HT1080 (cell line): ENCODE measurements around the gene NRSN1. TPM values are rescaled to one million over a fixed set of nuclear protein-coding genes. Genes with fewer than 3 reads are reported as not detected.
"Not testable (repeated sequence)": the region's sequence is repeated elsewhere in the genome, so short reads cannot be mapped to it uniquely, and the experiment has no call there.

ENCODE experiments used
- DNase-seq: peaks from one replicate; pipeline ENCODE4 v3.0.0-alpha.2; 2015; ENCODE audit warnings: low read depth
- total RNA-seq: library from RNA; depleted of rRNA; stranded (reverse); fragments of >200 nt; shearing (Covaris generic); gene quantifications from 2 replicates; pipeline ENCODE4 v1.2.3, GENCODE V29; 2014

The NRSN1 gene
- total RNA-seq, 1 experiment from 2014 or later = not detected

DNA sequence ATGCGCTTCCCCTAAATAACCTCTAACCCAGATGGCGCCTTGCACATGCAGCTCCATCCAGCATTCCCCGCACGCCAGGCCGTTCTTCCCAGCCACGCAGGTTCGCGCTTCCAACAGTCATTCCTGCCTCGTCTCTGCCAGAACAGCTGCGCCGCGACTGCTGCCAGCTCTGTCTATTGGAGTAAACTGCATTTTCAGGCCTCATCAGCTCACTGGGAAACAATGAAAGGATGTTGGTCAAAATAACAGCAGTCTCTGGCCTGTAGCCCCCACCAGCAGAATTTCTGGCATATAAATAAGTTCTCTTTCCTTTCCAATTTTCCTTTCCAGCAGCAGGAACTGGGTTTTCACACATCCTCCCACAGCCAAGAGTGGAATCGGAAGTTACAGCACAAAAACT, 14.6 kb downstream of the NRSN1 start:
- no peak for DNase-seq

DNA sequence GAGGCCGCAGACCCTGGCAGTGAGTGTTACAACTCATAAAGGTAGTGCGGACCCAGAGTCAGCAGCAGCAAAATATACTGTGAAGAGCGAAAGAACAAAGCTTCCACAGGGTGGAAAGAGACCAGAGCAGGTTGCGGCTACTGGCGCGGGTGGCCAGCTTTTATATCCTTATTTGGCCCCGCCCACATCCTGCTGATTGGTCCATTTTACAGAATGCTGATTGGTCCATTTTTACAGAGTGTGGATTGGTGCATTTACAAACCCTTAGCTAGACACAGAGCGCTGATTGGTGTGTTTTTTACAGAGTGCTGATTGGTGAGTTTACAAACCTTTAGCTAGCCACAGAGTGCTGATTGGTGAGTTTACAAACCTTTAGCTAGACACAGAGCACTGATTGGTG, 16.7 kb downstream of the NRSN1 start:
- DNase-seq = not testable (repeated sequence)

DNA sequence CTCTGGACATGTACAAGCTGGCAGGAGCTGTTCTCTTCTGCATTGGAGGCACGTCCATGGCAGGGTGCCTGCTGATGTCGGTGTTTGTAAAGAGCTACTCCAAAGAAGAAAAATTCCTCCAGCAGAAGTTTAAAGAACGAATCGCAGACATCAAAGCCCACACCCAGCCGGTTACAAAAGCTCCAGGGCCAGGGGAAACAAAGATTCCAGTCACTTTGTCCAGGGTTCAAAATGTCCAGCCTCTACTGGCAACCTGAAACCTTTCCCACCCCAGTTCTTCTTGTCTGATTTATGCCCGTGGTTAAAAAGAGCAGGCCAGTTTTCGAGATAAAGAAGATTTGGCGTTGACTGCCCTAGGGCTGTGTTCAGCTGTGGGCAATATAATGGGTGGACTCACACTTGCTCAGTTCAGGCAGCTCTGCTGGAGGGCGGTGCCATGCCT, 19.7 kb downstream of the NRSN1 start:
- DNase-seq = no peak

DNA sequence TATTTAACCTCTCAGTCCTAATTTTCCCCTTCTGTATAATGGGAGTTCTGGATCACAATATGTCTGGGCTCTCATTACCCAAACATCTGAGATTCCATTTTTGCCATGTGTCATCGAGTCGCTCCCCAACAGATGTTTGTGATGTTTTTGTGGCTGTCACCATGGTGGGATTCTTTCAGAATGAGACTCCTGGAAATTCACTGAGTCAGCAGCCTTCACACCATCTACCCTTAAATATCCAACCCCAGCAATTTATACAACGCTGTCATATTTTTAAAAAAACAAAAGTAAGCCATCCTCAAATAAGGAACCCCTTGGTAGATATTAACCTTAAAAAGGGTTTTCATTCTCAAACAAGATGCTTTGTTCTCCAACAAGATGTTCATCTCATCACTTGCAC, 20.9 kb downstream of the NRSN1 start:
- no peak for DNase-seq

DNA sequence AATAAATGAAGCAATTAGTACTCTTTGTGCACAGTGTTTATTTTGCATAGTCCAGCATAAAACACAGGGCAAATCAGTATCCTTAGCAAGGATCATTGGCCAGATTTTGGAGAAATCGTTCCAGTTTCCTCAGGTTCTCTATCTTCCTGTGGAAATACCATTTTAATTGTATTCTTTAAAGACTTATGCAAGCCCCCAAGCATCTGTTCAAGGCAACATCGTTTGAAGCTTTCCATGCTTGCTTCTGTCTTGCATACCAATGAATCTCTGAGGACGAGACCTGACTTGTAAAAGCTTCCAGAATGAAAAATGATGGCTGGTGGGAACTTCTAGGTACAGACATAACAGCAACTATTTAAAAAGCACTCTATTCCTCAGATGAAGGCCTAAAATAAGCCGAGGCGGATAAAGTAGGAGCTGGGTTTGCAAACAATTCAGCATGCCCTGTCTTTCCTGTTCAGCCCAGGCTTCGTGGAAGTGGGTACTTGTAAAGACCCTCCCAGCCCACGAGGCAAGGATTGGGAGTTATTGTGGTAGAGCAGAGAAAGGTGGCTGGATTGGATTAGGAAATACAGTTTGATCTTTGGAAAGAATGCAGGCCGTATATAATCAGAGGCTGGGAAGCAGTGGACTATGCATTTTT, 21.6 kb downstream of the NRSN1 start:
- DNase-seq = no peak

DNA sequence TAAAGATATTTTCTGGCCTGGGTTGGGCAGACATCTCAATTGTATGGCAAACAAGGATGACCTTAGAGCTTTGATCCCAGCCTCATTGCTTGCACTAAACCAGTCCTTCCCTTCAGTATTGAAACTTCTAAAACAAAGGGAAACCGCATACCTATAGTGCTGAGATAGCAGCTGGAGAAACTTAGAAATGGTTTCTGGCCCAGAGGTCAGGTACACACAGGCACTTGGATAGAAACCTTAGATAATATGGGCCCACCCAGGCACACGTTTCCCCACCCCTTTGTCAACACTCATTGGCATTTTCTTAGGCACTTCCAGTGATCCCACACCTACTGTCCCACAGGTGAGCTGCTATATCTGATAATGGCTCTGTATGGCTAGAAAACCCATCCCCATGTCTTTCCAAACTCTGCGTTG, 22.1 kb downstream of the NRSN1 start:
- no peak for DNase-seq

DNA sequence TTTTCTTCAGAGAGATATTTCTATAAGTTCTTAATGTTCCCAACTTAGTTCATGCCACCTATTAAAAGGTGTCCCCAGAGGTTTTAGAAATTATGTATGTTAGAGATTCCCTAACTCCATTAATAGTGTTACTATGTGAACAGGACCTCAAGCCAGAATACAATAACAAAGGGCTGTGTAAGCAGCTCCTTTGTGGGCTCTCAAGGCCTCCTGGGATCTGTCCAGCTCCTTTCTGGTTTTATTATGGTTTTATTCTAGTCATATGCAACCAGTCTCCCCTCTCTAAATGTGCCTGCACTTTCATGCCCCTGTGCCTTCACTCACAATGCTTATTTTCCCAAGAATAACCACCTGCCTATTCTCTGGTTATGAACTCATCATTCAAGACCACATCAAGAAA, 22.7 kb downstream of the NRSN1 start:
- DNase-seq = no peak

DNA sequence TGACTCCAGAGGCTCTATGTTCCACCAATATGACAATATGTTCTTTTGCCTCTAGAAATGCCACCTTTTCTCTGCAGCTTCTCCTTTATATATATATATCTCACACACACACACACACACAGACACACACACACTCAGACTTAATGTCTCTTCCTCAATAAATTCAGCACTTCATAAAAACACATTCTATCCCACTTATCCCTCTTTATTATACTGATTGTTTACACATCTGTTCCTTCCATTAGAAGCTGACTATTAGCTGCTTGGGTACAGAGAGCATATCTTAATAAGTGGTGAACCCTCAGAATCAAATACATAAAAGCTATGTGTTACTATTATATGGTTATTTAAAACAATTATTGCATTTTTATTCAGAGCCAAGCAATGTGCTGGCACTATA, 23.3 kb downstream of the NRSN1 start:
- no peak for DNase-seq

DNA sequence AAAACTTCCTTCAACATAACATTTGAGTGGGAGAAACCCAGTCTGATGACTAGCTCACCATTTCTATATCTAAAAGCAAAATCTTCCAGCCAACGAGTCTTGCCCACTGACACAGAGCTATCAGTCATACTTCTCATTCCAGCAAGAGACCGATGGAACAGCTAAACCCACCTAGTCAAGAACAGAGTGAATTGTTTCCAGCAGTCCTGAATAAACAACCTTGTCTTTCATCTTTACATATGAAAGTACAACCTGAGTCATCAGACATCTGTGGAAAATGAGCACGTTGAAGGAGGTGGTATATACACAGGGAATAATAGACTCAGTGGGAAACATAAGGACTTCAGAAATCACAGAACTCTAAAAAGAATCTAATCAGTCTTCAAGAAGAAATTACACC, 23.8 kb downstream of the NRSN1 start:
- DNase-seq = no peak

DNA sequence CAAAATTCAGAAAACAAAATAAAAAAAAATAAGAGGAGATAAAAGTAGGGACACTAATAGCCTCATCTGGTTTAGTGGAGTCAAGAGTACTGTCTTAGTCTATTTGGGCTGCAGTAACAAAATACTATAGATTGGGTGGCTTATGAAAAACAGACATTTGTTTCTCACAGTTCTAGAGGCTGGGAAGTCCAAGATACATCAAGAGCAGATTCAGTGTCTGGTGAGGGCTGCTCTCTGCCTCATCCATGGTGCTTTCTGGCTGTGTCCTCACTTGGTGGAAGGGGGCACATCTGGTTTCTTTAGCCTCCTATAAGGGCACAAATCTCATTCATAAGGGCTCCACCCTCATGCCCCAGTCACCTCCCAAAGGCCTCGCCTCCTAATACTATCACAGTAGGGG, 26.0 kb downstream of the NRSN1 start:
- no peak for DNase-seq

DNA sequence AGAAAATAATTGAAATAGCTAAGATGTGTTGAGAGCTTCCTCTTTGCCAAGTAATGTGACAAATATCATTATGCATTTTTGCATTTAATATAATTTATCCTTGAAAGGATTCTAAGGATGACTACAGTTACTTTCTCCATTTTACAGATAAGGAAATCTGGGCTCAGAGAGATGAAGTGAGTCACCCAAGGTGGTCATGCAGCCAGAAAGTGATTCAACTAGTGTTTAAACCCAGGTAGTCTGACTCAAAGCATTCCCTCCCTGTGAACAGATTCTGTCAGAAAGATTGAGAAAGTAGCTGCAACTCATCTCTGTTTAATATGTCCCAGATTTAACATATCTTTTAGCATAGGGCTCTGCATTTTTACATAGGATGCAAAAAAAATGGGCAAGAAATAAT, 28.1 kb downstream of the NRSN1 start:
- DNase-seq = peak; percentile 6

DNA sequence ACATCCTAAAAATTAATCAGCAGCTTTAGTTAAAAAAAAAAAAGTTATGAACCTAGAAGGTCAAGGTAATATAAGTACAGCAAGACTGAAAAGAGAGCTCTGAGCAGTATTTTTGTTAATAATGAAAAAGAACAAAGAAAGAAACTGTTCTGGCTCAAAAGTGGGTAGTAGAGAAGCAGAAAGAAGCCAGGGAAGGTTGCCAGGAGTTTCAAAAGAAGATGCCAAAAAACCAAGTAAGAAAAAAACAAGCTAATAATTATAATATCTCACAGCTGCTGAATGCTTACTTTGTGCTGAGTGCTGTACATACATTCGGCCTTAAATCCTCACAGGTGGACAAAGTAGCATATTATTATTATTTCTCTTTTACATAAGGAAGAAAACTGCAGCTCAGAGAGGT, 31.9 kb downstream of the NRSN1 start:
- DNase-seq = no peak

DNA sequence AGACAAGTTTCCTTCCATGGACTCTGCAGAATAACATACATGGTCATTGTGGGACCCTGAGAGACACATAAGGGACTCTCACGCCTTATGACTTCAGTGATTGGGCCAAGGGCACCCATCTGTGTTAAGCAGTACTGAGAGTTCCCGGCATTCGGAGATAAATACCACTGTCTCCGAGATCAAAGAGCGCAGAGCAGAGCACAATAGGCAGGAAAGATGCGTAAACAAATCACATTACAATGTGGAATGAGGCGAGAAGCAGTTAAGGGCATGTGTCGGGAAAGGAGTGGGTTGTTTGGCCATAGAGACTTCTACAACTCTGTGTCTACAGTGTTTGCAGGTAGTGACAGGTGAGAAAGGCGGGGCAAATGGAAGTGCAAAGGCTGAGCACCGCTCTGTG, 57.6 kb downstream of the NRSN1 start:
- no peak for DNase-seq

DNA sequence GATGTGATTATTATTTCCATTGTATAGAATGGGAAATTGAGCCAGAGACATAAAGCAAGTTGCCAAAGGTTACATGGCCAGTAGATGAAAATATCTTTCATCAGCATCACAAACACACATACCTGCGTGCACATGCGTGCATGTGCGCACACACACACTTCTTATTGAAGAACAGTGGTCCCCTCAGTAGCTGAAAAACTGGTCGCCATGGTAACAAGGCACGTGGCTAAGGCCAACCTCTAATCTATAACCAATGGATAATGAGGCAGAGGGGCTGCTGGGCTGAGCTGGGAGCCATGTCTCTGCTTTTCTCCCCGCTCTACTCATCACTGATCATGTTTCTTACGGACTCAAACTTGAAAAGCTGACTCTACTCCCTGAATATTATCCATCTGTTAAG, 60.3 kb downstream of the NRSN1 start:
- no peak for DNase-seq

DNA sequence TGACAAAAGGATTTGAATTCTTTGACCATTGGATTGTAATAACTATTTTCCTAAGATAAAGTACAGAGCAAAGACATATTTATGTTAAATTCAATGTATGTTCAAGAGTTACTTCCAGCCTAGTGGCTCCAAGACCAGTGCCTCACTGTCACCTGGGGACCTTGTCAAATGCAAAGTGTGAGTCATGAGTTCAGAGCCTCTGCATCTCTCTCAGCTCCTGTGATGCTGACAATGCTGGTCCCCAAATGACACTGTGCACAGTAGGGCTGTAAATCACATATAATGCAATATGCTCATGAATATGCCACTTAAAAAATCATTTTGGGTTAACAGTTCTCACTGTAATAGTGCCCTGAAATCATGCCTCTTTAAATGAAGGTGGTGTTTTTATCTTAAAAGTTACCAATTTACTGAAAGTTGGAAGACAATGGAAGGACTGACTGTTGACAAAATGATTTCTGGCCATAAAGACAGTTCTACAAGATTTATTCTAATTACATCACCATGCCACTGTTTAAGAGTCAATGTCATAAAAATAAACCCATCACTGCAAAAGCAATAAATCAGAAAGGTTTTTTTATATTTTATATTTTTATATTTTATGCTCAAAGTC, 62.1 kb downstream of the NRSN1 start:
- DNase-seq = no peak

DNA sequence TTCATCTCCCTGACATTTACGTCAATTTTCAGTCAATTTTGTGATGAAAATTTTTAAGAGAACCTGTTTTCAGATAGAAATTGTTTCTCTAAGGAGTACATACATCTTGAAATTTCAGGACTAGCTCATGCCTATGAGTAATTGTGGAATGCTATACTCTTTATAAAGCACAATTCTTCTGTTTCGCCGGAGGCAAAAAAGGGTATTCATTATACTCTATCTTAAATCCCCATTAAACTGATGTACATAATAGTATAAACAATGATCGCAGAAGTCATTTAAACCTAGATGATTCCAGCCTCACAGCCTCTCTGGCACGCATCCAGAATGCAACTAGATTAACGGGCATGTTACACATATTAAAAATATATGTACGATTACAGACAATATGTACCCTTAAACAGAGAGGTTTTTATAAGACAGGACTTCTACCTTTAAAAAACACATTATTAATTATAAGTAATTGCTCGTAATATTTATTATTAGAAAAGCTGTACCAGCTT, 62.6 kb downstream of the NRSN1 start:
- DNase-seq = no peak

DNA sequence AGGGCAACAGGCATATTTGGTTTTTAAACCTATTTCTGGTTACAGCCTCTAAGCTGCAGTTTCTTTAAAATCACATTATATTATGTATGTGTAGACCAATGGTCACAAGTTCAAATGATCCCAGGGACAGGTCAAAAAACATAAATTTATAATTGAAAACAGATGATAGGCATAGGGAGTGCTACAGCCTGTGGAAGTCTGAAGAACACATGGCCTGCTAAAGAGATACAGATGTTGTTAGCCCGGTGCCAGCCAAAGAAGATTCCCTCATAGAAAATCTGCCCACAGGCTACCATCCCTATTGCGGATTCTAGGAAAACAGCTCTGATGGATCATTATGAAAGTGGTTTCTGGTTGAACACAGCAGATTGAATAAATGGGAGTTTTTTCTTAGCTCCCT, 65.3 kb downstream of the NRSN1 start:
- no peak for DNase-seq

DNA sequence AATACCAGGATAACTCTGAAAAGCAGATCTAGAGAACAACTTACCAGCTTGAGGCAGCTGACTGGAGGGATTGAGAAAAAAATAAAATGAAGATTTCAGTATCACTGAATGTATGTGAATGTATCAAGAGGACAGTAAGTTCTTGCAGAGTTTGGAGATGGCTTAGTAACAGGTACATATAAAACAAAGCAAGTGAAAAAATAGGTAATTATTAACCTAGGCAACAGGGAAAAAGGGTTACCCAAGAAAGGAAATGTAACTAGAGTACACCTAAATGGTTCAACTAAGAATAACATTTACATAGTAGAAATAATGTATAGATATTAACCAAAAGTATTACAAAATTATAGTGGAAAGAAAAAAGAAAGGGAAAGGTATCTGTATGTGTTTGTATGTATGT, 67.3 kb downstream of the NRSN1 start:
- no peak for DNase-seq

DNA sequence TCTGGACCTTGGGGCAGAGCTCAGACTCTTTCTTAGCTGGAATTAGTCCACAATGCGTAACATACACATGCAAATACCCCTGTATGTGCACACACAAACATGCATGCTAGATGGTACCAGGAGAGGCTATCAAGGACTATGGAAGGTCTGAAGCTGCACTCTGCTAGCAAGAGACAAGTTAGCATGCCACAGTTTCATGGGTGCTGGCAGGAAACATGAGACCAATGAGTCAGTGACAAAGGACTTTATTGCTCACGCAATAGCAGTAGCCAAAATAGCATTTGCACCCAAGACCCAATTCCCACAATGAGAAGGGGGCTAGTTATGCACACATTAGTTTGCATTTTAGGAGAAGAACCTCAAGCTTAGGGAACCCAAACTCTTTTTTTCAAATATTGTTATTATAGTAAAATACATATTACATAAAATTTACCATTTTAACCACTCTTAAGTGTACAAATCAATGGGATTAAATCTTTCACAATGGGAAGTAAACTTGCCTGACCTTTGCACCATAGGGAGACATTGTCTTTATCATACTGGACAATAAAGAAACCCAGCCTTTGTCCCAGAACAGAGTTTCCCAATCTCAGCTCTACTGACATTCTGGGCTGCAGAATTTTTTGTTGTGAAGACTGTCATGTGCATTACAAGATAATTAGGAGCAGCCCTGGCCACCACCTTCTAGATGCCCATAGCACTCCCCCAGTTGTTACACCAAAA, 69.1 kb downstream of the NRSN1 start:
- no peak for DNase-seq

DNA sequence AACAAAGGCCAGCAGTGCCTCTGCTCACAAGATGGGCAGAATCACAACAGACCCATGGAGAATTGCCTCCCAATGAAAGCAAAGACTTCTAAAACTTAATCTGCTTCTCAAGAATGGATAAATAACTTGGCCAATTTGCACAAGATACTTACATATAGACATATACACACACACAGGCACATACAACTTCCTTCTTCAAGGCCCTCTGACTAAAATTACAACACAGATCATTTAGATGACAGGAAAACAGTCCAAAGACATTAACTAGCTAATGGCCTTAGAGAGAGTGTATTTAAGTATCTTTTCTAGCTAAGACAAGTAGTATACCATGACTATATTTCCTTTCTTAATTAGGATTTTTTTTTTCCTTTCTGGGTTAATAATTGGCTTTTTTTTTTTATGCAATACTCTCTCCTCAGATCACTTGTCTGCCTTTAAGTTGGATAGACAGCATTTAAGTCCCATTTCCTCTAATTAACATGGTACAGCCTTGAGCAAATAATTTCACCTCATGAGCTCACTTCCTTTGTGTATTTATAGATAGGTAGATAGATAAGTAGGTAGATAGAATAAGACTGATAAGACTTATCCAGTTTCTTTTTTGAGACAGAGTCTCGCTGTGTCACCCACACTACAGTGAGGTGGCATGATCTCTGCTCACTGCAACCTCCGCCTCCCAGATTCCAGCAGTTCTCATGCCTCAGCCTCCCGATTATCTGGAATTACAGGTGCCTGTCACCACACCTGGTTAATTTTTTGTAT, 70.0 kb downstream of the NRSN1 start:
- DNase-seq = no peak
